SK-N-MC (cell line): ENCODE data around the gene DSCAML1.

Experiments used
- EZH2 ChIP-seq: fragments of 200-600 bp; sonication (generic); IDR thresholded peaks from one replicate; pipeline ENCODE4 v1.6.1; 2017; ENCODE audit warnings: antibody characterized with exemption
- FOXP2 ChIP-seq: optimal IDR thresholded peaks from 2 replicates; pipeline ENCODE3; 2011; ENCODE audit warnings: mild to moderate bottlenecking, moderate library complexity; ENCODE audit not compliant: insufficient read depth; ENCODE audit errors: extremely low read length, control extremely low read depth
- POLR2AphosphoS5 ChIP-seq: IDR thresholded peaks from 2 replicates; pipeline ENCODE4 v1.6.1; 2012; ENCODE audit warnings: mild to moderate bottlenecking, low read depth, low read length, borderline replicate concordance

GRCh38 chr11:117629146-117629545, 167.9 kb downstream of the DSCAML1 start:
- TF ChIP-seq POLR2AphosphoS5 = no peak
- TF ChIP-seq FOXP2 = no peak
- TF ChIP-seq EZH2 = no peak
